LoVo (cell line): ENCODE results near the gene FAF1.
A peak's percentile ranks its signal among the peaks of the same experiment; 100 is the strongest.

Experiments
- DNase-seq: peaks from one replicate; pipeline ENCODE4 v3.0.0-alpha.2; 2016; ENCODE audit warnings: low spot score

FAF1 gene

GRCh38 chr1:50427086-50427817 lies 532.8 kb downstream of the FAF1 start:
- no peak for DNase-seq

GRCh38 chr1:50426702-50427085 lies 533.4 kb downstream of the FAF1 start:
- DNase-seq = no peak

- no peak for DNase-seq
Measured at GRCh38 chr1:50426108-50426700, 533.9 kb downstream of the FAF1 start.

- no peak for DNase-seq
Measured at GRCh38 chr1:50425376-50426107, 534.5 kb downstream of the FAF1 start.

GRCh38 chr1:50424884-50425375 lies 535.1 kb downstream of the FAF1 start:
- DNase-seq = no peak

- DNase-seq = peak; percentile 9
Measured at GRCh38 chr1:50424045-50424883, 535.8 kb downstream of the FAF1 start.

- peak; percentile 48 for DNase-seq
Measured at GRCh38 chr1:50423670-50424000, 536.4 kb downstream of the FAF1 start.

- DNase-seq = peak; percentile 48
Measured at GRCh38 chr1:50422946-50423669, 537.0 kb downstream of the FAF1 start, which contains the start of gene DMRTA2. TSS of gene DMRTA2 (minus strand) at chr1:50423443. CDS start at chr1:50421536, 1,907 bp downstream.

- no peak for DNase-seq
Measured at GRCh38 chr1:50422675-50422945, 537.5 kb downstream of the FAF1 start.

GRCh38 chr1:50421768-50422674 lies 538.0 kb downstream of the FAF1 start:
- no peak for DNase-seq

- DNase-seq = no peak
Measured at GRCh38 chr1:50421366-50421748, 538.7 kb downstream of the FAF1 start.

GRCh38 chr1:50420689-50421365 lies 539.2 kb downstream of the FAF1 start:
- DNase-seq = no peak

GRCh38 chr1:50419907-50420677 lies 540.0 kb downstream of the FAF1 start:
- no peak for DNase-seq

GRCh38 chr1:50419192-50419906 lies 540.7 kb downstream of the FAF1 start:
- no peak for DNase-seq

GRCh38 chr1:50418600-50419109 lies 541.4 kb downstream of the FAF1 start:
- no peak for DNase-seq

GRCh38 chr1:50417946-50418599 lies 542.0 kb downstream of the FAF1 start:
- no peak for DNase-seq

- DNase-seq = no peak
Measured at GRCh38 chr1:50417507-50417906, 542.6 kb downstream of the FAF1 start.
